Epidermal melanocyte (primary cell): ENCODE measurements around the gene BAG5.

ENCODE experiments used
- DNase-seq: peaks from one replicate; pipeline ENCODE4 v3.0.0; 2011; ENCODE audit warnings: low spot score; ENCODE audit not compliant: insufficient read length

Gene BAG5

DNA sequence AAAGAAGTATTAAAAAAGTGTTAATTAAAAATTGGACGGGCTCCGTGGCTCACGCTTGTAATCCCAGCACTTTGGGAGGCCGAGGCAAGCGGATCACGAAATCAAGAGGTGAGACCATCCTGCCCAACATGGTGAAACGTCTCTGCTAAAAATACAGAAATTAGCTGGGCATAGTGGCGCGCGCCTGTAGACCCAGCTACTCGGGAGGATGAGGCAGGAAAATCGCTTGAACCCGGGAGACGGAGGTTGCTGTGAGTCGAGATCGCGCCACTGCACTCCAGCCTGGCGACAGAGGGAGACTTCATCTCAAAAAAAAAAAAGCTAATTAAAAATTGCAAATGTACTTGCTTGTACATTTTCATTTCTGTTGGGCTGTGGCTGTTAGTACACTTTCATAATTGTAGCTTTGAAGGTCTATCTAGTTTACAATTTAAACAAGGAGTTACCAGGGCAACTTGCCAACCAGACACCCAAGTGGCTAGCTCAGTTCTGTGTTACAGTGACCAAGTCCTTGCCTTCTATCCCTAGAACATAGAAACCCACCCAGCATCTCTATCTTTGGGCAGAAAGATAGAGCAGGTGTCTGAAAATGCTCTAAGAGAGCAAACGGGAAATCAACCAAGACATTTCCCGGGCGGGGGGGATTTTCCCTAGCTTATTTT is 1.5 kb upstream of the BAG5 start:
- DNase-seq = no peak

- DNase-seq = no peak
Observed at GRCh38 chr14:103563226-103563620, 766 bp upstream of the BAG5 start.

GRCh38 chr14:103562179-103562428 is 353 bp downstream of the BAG5 start:
- DNase-seq = no peak

DNA sequence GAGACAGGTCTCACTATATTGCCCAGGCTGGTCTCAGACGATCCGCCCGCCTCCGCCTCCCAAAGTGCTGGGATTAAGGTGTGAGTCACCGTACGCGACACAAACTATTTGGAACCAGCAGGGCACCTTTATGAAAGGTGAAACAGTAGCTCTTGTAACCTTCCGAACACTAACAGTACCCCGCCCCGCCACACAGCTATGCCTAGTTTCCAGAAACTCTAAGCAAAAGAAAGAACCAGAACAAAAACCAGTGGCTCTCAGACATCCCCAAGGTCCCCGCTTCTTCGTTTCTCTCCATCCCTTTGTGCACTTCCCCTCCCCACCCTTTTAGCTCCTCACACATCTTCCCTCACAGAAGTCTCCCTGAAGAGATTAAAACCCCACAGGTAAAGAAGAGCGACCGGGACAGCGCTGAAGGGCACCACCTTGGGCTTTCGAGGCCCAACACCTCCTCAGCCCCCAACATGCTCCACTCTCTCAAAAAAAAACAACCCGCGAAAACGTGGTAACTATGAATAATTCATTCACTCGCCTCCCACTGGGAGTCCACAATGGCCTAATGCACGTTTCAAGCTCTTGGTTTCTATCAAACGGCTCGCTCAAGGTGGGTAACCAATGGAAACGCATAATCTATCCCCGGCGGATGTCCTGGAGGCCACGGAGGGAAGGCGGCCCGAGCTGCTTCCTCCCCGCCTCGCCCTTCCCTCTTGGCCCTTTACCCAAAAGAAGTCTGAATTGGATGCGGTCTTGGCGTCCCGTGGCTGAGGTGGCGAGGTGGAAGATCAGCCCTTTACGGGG is 877 bp downstream of the BAG5 start:
- no peak for DNase-seq

DNA sequence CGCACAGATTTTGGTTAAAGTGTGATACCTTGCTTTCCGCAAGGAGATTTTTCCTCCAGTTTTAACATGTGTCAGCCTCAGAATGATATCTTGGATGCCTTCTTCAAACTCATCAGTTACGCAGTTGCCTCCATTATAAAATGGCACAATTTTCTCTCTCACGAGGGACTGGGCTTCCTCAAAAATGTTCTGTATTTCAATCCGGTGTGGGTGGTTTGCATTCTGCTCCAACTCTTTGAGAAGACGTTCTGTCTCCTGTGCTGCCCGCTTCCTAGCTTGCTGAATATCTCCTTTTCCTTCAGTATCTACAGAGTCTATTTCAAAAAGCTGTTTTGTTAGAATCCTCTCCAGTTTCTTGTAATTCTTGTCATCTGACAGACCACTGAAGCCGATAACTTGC is 1.8 kb downstream of the BAG5 start:
- no peak for DNase-seq

GRCh38 chr14:103559766-103560165 is 2.7 kb downstream of the BAG5 start:
- no peak for DNase-seq

DNA sequence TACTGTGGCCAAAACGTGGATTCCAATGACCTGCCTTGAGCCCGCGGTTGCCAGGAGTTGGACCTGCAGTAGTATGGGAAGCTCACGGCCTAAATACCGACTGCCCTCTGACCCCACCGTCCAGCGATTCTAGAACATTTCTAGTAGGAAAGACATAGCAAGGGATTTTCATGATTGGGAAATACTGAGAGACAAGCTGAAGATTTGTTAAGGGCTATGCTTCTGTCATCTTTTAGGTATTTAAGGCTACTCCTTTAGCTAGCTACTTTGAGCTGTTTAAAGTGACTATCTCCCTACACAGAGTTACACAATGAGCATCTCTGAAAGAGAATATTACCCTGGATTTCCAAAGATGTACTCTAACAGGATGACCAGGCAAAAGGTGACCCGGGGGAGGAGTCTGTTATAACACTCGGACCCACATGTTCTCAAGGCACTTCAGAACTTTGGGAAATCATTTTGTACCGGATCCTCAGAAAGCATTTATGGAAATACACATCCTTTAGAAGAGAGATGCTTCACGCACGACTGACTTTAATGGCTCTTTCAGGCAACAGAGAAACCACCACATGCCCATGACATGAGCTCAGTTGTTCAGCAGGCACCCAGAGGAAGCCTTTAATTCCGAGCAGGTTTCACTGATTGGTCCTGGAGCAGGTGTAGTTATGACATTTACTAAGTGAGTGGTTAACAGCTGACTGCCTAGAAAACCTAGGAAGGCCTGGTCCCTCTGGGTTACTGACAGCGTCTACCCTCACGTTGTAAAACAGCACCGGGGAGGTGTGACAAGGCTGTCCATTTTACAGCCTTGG is 4.2 kb downstream of the BAG5 start:
- no peak for DNase-seq

DNA sequence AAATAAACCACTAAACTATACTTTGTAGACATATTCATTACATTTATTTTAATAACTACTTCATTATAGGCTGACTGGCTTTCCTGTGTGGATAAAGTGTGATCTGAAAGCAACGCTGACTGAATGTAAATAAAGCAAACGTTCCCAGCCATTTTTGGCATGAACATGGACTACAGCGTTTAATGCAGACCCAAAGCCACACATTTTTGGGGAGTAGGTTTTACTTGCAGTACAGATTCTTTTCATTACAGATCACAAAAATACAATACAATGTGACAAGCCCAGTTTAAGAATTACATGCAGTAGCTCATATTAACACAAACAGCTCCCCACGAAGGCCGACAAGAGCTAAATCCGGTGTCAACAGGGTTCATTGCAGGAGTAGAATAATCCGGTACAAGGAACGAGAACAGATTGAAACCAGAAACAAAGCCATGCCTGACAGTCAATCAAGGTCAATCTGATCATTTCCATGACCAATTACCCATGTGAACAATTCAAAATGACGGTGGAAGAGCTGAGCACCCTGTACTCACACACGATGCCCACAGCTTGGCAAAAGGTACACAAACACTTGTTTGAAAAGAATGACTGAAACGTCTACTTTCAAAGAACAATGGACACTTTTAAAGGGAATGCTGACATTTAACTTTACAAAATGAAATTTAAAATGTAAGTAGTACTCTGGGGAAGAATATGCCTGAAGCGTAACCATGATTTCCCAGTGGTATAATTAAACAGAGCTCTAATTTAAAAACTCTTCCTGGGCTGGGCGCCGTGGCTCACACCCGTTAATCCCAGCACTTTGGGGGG is 5.3 kb downstream of the BAG5 start:
- no peak for DNase-seq

GRCh38 chr14:103555559-103556337 is 6.7 kb downstream of the BAG5 start:
- DNase-seq = no peak

- no peak for DNase-seq
Observed at GRCh38 chr14:103552846-103553210, 9.6 kb downstream of the BAG5 start.

- no peak for DNase-seq
Observed at GRCh38 chr14:103552011-103552845, 10.2 kb downstream of the BAG5 start.

DNA sequence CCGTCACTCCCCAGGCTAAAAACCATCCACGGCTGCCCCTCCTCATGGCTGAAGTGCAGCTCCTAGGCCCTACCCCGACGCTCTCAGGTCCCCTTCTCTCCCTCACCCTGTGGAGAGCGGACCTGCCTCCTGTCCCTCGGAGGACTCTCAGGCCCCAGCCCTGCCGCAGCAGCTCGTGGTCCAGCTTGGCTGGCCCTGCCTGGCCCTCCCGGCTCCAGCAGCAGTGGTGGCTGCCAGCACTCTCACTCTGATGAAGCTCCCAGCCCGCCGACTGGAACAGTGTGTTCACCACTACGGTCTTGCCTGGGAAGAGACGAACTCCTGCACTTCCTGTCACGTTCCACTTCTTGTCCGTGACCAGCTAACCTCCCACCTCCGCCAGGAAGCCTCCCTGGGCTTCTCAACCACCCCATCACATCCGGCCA is 11.1 kb downstream of the BAG5 start:
- no peak for DNase-seq

- no peak for DNase-seq
Observed at GRCh38 chr14:103550451-103551337, 11.8 kb downstream of the BAG5 start.

- no peak for DNase-seq
Observed at GRCh38 chr14:103549361-103550311, 12.8 kb downstream of the BAG5 start.

DNA sequence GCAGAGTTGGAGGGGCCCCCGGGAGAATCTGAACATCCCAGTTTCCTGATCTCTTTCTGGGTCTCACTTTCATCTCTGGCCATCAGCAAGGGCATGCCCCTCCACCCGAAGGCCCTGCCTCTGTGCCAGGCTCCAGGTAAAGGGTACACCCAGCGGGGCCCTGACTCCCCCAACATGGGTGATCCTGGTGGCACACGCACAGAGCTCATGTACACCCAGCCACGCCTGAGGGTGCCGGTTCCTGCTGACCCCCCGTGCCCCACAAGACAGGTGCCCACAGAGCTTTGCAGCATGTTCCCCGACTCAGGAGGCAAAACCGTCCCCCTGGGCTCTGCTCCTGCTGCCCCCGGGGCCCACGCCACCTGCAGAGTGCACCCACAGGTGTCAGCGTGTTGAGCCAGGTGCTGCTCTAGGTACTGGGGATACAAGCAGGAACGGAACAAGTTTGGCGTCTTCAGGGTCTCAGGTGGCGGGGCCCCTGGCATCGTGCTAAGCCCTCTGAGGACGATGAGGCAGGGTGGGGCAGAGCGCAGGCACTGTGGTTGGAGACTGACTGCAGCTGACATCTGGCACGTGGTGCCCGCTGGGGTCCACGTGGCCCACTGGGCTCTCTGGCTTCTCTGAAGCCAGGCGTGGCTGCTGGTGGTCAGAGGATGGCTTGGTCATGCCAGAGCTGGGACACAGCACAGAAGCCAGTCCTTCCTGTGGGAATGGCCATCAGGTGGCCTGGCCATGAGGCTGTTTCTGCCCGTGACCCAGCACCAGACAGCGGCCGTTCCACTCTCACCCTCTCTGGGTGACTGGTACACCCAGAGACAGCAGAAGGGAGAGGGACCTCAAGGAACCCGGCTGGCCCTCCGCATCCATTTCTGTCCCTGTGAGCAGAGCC is 13.8 kb downstream of the BAG5 start:
- DNase-seq = no peak

DNA sequence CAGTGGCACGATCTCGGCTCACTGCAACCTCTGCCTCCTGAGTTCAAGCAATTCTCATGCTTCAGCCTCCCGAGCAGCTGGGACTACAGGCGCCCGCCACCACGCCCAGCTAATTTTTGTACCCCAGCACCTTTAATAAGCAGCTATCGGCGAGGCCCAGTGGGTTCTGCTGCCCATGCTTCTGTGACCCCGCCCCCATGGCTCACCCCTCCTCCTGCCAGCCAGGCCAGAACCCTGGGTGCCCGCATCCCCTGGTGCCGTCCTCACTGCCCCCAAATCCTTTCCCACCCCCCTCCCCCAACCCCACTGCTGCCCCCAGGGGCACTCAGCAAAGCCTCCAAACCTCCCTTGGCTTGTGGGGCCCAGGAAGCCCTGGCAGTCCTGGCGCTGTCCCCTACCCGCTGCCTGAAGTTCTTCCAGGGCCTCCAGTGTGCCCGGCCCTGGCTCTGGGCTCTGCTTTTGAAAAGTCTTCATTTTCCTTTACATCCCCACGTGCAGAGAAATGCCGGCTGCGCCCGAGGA is 14.5 kb downstream of the BAG5 start:
- DNase-seq = no peak
